NCI-H2081 (cell line): ENCODE data around the gene HPRT1.
"Not testable (repeated sequence)": the region's sequence is repeated elsewhere in the genome, so short reads cannot be mapped to it uniquely, and the experiment has no call there.

Source experiments
- DNase-seq, 2 experiments: peaks; one replicate each; lab custom pipeline; 2025; lab: John Stamatoyannopoulos, UW

Gene HPRT1

GRCh38 chrX:134460005-134460861 is at the start of gene HPRT1:
TSS of gene HPRT1 (plus strand) at chrX:134460165. CDS start at chrX:134460312, 147 bp downstream.
- DNase-seq, result peak; percentile 67 to 81

GRCh38 chrX:134416087-134416486 is 43.9 kb upstream of the HPRT1 start:
- DNase-seq, result no peak

GRCh38 chrX:134418317-134419113 is 41.5 kb upstream of the HPRT1 start:
- DNase-seq, result no peak

- DNase-seq, result no peak
These were observed 40.2 kb upstream of the HPRT1 start for GRCh38 chrX:134419784-134420183.

- peak in 1 of 2 experiments; percentile 24 for DNase-seq
These were observed 36.4 kb upstream of the HPRT1 start for GRCh38 chrX:134423606-134424005.

- DNase-seq, result no peak
These were observed 33.7 kb upstream of the HPRT1 start for GRCh38 chrX:134426281-134426680.

- no peak for DNase-seq
These were observed 28.1 kb upstream of the HPRT1 start for GRCh38 chrX:134431894-134432293.

GRCh38 chrX:134435894-134436293 is 24.1 kb upstream of the HPRT1 start:
- DNase-seq, result no peak

- no peak for DNase-seq
These were observed 16.9 kb upstream of the HPRT1 start for GRCh38 chrX:134443020-134443419.

- DNase-seq, result no peak
These were observed 16.5 kb upstream of the HPRT1 start for GRCh38 chrX:134443461-134443860.

GRCh38 chrX:134444681-134445080 is 15.3 kb upstream of the HPRT1 start:
- DNase-seq, result no peak

- no peak for DNase-seq
These were observed 7.4 kb upstream of the HPRT1 start for GRCh38 chrX:134452596-134452995.

GRCh38 chrX:134453631-134454030 is 6.3 kb upstream of the HPRT1 start:
- DNase-seq, result peak in 1 of 2 experiments; percentile 1

GRCh38 chrX:134454506-134454905 is 5.5 kb upstream of the HPRT1 start:
- no peak for DNase-seq

GRCh38 chrX:134457708-134458107 is 2.3 kb upstream of the HPRT1 start:
- DNase-seq, result no peak

GRCh38 chrX:134459683-134460004 is 321 bp upstream of the HPRT1 start:
- no peak for DNase-seq

GRCh38 chrX:134460862-134461220 is 876 bp downstream of the HPRT1 start:
- DNase-seq, result no peak

GRCh38 chrX:134461437-134461836 is 1.5 kb downstream of the HPRT1 start:
- DNase-seq, result no peak

- no peak for DNase-seq
These were observed 3.0 kb downstream of the HPRT1 start for GRCh38 chrX:134462927-134463326.

- DNase-seq, result not testable (repeated sequence)
These were observed 4.5 kb downstream of the HPRT1 start for GRCh38 chrX:134464453-134464852.

GRCh38 chrX:134469486-134469885 is 9.5 kb downstream of the HPRT1 start:
- no peak for DNase-seq

- no peak for DNase-seq
These were observed 10.0 kb downstream of the HPRT1 start for GRCh38 chrX:134470013-134470412.

- DNase-seq, result no peak
These were observed 12.1 kb downstream of the HPRT1 start for GRCh38 chrX:134472041-134472440.
